NCI-H2029 (cell line): Measurements from ENCODE around the gene TRIM14.
A peak's percentile ranks its signal among the peaks of the same experiment; 100 is the strongest.

ENCODE experiments used
- DNase-seq: peaks from one replicate; lab custom pipeline; 2025; lab: John Stamatoyannopoulos, UW

TRIM14 gene, protein sequence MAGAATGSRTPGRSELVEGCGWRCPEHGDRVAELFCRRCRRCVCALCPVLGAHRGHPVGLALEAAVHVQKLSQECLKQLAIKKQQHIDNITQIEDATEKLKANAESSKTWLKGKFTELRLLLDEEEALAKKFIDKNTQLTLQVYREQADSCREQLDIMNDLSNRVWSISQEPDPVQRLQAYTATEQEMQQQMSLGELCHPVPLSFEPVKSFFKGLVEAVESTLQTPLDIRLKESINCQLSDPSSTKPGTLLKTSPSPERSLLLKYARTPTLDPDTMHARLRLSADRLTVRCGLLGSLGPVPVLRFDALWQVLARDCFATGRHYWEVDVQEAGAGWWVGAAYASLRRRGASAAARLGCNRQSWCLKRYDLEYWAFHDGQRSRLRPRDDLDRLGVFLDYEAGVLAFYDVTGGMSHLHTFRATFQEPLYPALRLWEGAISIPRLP

DNA sequence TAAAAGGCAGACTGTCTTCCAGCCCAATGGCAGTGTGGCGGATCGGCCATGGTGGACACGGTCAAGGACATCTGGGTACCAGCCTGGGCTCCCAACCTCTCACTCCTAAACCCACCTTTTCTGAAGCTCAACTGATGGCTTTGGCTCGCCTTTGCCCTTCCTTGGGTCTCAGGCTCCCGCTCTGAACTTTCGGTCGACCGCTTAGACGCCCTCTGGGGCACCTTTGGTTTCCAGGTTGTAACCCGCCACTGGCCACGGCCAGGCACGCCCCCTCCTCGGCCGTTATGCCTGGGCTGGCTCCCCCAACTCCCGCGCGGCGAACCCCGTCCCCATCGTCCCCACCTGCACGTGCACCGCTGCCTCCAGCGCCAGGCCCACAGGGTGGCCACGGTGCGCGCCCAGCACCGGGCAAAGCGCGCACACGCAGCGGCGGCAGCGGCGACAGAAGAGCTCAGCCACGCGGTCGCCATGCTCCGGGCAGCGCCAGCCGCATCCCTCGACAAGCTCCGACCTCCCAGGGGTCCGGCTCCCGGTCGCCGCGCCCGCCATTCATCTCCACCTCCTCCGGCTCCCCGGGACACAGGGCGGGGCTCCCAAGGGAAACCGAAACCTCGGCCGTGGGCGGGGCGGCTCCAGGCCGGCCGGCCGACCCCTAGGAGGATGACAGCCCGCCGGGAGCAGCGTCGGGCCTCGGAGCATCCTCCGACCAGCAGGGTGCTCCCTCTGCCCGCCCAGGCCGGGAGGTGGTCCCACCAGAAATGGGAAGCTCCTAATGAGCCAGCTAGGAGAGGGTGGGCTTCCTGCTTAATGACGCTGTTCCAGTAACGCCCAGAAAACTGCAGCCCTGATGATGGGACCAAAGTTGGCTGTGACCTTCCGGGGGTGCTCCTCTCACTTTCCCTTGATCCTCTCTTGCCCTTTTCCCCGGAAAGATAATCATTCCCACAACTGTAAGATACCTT, at the start of gene TRIM14:
Gene TRIM14 (minus strand): TSS at position 583 of the 962 bp plus-strand sequence. CDS start 34 bp downstream, at position 549.
- DNase-seq = peak; percentile 58

DNA sequence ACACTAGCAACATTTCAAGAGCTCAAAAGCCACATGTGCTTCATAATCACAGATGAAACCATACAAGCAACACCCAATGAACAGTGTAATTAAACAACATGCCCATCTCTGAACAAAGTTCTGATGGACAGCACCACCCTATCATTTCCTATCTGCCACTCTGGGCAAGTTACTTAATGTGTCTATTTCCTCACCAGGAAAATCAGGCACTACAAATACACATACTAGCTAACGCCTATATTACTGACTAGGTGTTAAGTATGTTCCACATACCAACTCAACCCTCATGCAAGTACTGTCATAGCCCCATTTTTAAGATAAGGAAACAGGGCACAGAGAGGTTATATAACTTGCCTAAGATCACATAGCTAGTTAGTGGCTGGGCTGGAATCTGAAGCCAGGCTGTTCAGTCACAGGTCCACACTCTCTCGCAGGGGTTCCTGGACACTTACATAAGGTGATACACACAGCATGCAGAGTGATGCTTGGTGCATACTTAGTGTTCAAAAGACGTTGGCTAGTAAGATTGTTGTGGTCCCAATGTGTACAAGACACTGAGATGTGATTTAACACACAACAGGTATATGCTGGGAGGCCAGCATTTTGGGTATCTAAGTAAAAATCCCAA, 49.2 kb upstream of the TRIM14 start:
- DNase-seq = no peak

DNA sequence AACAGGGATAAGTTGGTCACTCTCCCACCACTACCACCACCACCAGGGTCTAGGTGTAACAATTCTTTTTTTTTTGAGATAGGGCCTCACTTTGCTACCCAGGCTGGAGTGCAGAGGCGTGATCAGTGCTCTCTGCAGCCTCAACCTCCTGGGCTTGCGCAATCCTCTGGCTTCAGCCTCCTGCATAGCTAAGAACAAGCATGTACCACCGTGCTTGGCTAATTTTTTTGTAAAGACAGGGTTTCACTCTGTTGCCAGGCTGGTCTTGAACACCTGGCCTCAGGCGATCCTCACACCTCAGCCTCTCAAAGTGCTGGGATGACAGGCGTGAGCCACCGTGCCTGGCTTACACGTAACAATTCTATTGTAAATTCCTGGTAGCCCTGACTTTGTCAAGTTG, 45.9 kb upstream of the TRIM14 start:
- DNase-seq = no peak

DNA sequence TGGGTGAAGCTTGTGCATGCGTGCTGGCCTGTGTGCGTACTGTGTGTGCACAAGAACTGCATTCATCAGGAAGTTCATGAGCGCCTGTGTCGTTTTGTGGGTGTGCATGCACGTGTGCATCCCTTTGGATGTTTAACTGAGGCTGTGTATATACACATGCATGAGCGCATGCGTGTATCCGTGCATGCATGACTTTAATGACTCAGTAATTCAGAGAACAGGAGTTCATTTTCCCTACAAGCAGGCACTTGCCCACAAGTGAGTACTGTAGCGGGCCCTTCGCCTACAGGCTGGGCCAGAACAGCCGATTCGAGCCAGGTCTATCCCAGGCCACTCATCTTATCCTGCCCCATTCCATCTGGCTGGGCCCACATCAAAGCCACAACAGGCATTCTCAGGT, 43.6 kb upstream of the TRIM14 start:
- DNase-seq = no peak

DNA sequence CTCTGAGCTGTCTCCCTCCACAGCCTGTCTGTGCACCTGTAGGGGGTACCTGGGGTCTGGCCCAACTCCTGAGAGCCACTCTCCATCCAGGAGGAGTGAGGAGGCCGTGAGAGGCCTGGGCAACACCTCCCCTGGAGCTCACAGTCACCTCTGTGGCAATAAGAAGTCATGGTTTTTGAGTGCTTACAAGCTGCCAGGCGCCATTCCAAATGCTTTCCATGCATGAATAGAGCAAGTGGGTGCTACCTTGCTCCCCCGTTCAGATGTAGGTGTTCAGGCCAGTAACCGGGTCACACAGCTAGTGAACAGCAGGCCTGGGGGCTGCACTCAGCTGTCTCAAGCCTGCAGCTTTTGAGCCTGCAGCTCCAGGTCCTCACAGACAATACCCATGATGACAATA, 42.8 kb upstream of the TRIM14 start:
- no peak for DNase-seq

DNA sequence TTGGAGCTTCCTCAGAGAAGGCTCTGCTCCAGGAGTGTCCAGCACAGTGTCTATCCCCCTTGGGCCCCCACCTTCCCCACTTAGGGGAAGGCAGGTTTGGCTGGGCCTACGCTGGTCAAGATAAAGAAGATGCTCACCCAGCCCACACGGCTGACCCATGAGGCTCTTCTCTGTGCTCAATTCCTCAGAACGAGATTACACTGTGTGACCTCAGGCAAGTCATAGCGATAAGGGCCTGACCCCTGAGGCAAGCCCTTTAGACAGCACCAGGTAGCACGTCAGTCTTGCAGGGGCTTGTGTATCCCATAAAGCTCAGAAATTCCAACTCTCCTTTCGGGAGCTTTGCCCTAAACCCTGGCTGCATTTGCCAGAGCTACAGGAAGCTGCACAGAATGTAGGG, 40.8 kb upstream of the TRIM14 start:
- no peak for DNase-seq

DNA sequence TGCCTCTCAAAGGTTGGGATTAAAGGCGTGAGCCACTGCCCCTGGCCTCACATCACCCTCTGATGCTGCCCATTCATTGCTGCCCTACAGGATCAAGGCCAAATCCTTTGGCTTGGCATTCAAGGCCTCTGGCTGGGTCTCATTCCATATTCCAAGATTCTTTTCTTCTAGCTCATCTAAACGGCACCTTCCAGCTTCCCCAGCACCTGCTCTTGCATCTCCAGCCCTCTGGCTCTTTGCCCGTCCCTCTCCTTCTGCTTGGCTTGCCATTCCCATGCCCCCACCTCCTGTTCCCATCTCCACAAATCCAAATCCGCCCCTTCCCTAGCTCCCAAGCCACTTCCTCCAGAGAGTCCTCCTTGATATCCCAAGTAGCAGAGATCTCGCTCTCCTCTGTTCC, 40.3 kb upstream of the TRIM14 start:
- no peak for DNase-seq

DNA sequence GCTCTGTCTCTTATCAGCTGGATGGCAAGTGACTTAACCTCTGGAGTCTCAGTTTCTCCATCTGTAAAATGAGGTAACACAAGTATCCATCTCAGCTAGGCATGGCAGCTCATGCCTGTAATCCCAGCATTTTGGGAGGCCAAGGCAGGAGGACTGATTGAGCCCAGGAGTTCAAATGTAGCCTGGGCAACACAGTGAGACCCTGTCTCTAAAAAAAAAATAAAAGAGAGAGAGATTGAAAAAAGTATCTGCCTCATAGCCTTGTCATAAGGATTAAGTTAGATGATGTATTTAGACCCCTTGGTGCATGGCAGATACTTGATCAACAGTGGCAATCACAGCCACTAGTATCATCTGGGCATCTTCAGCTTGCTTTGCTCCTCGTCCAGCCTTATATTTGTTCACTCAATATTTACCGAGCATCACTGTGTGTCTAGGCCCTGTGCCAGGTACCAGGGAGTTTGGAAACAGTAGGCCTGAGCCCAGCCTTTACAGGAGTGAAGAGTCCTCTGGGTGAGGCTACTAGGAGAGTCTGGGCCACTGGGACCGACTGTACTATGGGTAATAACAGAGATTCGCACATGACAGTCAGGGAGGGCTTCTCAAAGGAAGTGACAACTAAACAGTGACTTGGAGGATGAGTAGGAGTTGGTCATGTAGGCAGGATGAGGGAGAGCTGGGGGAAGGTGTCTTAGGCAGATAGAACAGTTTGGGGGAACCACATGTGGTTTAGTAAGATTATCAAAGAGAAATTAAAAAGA, 39.2 kb upstream of the TRIM14 start:
- DNase-seq = peak; percentile 94

DNA sequence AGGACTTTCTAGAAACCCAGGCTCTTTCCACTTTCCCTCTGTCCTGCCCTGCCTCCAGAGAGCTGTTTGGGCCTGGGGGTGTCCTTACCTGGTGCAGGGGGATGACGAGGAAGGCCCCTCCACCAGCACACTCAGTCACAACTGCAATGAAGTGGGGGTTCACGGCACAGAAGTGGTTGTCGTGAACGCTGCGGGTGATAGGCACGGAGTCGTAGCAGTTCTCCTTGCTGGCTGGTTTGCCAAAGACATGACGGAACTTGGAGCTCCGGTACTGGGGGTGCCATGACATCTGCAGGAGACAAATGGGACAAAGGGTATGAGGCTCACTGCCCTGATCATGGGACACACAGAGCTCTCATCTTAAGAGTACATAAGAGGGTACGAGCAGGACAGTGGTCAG, 38.4 kb upstream of the TRIM14 start:
- no peak for DNase-seq

GRCh38 chr9:98154678-98155077, 35.7 kb upstream of the TRIM14 start:
- no peak for DNase-seq

- DNase-seq = no peak
Observed at GRCh38 chr9:98152526-98152925, 33.5 kb upstream of the TRIM14 start.

GRCh38 chr9:98150721-98151120, 31.7 kb upstream of the TRIM14 start:
- no peak for DNase-seq

- peak; percentile 21 for DNase-seq
Observed at GRCh38 chr9:98150164-98150563, 31.1 kb upstream of the TRIM14 start.

- no peak for DNase-seq
Observed at GRCh38 chr9:98149422-98149821, 30.4 kb upstream of the TRIM14 start.

DNA sequence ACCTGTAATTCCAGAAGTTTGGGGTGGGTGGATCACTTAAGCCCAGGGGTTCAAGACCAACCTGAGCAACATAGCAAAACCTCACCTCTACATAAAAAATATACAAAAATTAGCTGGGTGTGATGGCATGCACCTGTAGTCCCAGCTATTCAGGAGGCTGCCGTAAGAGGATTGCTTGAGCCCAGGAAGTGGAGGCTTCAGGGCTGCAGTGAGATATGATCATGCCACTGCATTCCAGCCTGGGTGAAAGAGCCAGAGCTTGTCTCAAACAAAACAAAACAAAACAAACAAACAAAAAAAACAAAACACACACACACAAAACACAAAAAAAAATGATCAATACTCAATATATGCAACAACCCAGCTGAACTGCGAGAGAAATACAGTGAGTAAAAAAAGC, 29.5 kb upstream of the TRIM14 start:
- DNase-seq = no peak

GRCh38 chr9:98147582-98147981, 28.6 kb upstream of the TRIM14 start:
- no peak for DNase-seq

DNA sequence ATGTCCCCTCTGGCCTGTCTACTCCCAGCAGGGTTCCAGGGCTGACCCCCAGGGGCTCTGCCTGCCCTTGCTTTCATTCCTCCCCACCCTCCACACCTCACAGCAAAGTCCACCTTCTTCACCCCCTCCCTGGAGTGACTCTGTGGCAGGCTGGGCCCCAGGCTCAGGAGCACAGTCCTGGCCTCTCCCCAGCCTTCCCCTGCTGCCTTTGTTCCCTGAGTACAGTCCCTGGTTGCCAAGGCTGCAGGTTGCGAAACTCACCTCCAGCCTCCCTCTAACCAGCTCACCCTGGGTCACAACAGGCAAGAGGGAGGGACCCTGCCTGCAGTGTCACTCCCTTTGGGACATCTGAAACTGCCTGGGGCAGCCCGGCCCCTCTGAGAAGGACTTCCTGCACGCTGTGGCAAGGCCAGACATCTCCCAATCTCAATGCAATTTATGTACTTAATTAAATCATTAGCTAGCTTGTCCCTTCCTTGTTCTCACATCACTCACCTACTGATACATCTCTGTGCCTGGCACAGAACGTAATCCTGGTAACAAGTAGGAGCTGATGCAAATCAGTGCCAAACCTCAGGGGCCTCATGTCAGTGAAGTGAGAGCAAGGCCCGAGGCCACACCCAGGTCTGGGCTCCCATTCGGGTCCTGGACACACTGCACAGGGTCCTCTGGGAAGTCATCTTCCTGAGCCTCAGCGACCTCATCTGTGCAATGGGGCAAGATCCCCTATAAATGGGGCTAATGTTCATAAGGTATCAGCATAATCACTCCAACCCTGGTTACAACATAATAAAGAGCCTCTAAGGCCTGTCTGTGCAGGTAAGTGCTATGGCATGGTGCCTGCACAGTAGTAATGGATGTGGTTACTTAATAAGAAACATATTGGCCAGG, 27.3 kb upstream of the TRIM14 start:
- peak; percentile 83 for DNase-seq

DNA sequence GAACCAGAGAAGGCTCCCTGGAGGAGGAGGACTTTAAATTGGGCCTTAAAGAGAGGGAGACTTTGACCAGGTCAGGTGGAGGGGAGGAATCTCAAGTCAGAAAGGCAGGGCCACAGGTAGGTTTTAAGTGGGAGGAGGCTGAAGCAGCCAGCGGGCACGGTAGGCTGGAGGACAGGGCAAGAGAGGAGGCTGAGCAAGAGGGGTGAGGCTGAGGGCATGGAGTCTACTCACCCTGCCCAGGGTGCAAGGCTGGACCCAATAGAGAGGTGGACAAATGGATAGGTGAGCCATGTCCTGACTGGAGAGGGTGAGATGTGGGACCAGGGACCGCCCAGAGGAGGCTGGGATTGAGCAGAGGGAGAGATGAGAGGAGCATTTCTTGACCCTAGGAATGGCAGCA, 25.6 kb upstream of the TRIM14 start:
- no peak for DNase-seq

DNA sequence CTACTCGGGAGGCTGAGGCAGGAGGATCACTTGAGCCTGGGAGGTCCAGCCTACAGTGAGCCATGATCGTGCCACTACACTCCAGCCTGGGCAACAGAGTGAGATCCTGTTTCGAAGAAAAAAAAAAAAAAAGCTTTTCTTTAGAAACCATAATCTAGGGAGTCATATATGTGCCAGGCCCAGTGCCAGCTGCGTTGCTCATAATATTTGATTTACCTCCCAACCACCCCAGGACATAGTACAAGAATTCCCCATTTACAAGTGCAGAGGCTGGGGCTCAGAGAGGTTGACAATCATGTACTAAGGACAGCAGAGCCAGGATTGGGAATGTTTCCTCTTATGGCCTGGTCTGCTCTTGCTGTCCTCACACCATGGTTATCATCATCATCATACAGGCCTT, 25.1 kb upstream of the TRIM14 start:
- DNase-seq = no peak

DNA sequence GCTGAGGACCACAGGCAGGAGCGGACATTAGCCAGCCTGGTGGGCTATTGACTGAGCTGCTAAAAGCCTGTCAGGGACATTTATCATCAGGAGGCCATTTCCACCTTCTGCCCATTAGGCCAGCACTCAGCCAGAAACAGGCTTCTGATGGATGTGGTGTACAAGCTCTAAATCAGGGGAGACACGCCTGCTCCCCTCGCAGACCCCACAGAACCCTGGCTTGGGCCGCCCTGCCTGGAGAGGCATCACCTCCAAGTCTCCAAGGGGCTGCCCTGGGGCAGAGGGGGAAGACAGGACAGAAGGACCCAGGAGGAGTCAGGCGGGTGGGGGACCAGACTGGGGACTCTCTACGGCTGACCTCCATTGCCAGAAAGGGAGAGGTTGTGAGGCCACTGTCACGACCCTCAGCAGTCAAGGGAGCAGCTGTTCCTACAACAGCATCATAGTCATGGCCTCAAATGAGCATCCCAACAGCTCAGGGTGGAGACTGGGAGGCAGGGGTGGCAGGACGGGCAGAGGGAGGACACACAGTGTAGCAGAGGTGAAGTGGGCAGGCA, 24.0 kb upstream of the TRIM14 start:
- no peak for DNase-seq
